ENCODE measurements around the gene FNDC3A. TPM values are rescaled to one million over a fixed set of nuclear protein-coding genes. Genes with fewer than 3 reads are reported as not detected.

Gene FNDC3A
- 53.2 and 69.3 TPM in 2 replicates for total RNA-seq (ENCODE audit: low replicate concordance)

GRCh38 chr13:48975856-48976575 is at the start of gene FNDC3A:
TSS of gene FNDC3A (plus strand) at chr13:48975912. CDS start at chr13:49006191, 30,279 bp downstream.
- H3K27ac ChIP-seq: peak within 1 kb of the TSS; percentile 92
- peaks cover 35% of the 10 kb centered on the region for H4K20me1 ChIP-seq (ENCODE audit: low read depth)
- peak within 1 kb of the TSS; percentile 97 for H3K27ac Mint-ChIP-seq
- H3K36me3 Mint-ChIP-seq: no peaks in the 10 kb centered on the region
- peaks cover 12% of the 10 kb centered on the region for H3K27me3 ChIP-seq
- H3K4me3 ChIP-seq: peak within 1 kb of the TSS; percentile 71
- H3K4me1 Mint-ChIP-seq: peaks cover 24% of the 10 kb centered on the region
- H3K4me1 ChIP-seq: peaks cover 19% of the 10 kb centered on the region
- peak within 1 kb of the TSS; percentile 46 for H3K9ac ChIP-seq
- peak within 1 kb of the TSS; percentile 97 for H3K4me3 Mint-ChIP-seq
- no peaks in the 10 kb centered on the region for H3K36me3 ChIP-seq
- peak within 1 kb of the TSS; percentile 89 for H3K4me2 ChIP-seq
- TF ChIP-seq EZH2phosphoT487 (IDR thresholded peaks at IDR 0.05) (peak; percentile 18), EZH2 (IDR thresholded peaks at IDR 0.05) (no peak), CTCF (IDR thresholded peaks at IDR 0.05) (peak; percentile 31)
- H3K27me3 Mint-ChIP-seq (ENCODE audit: insufficient read depth, low read depth): no peaks in the 10 kb centered on the region
- DNase-seq (ENCODE audit: low spot score): peak; percentile 91
- peaks cover 45% of the 10 kb centered on the region for H3K79me2 ChIP-seq (ENCODE audit: low read depth)
- no peaks in the 10 kb centered on the region for H3K9me3 ChIP-seq (ENCODE audit: low read depth)
- peaks cover 16% of the 10 kb centered on the region for H3K9me3 Mint-ChIP-seq
- H2AFZ ChIP-seq (replicated peaks): peak within 1 kb of the TSS; percentile 91
- peaks cover 26% of the 10 kb centered on the region for H3F3A ChIP-seq (ENCODE audit: low read depth)

GRCh38 chr13:48928757-48929430 is 46.8 kb upstream of the FNDC3A start:
- H3K4me1 ChIP-seq: no peaks in the 10 kb centered on the region
- no peaks in the 10 kb centered on the region for H3K9me3 ChIP-seq (ENCODE audit: low read depth)
- H3K4me3 ChIP-seq: no peak overlapping the region
- no peaks in the 10 kb centered on the region for H3K79me2 ChIP-seq (ENCODE audit: low read depth)
- H3K27me3 Mint-ChIP-seq (ENCODE audit: insufficient read depth, low read depth): no peaks in the 10 kb centered on the region
- H4K20me1 ChIP-seq (ENCODE audit: low read depth): no peaks in the 10 kb centered on the region
- H2AFZ ChIP-seq (replicated peaks): no peak overlapping the region
- TF ChIP-seq CTCF (IDR thresholded peaks at IDR 0.05) (no peak), EZH2phosphoT487 (IDR thresholded peaks at IDR 0.05) (no peak), EZH2 (IDR thresholded peaks at IDR 0.05) (no peak)
- H3K9me3 Mint-ChIP-seq: peaks cover 2% of the 10 kb centered on the region
- H3K27ac Mint-ChIP-seq: no peak overlapping the region
- no peak overlapping the region for H3K4me3 Mint-ChIP-seq
- no peaks in the 10 kb centered on the region for H3K36me3 Mint-ChIP-seq
- H3K27me3 ChIP-seq: no peaks in the 10 kb centered on the region
- H3K9ac ChIP-seq: no peak overlapping the region
- H3K4me2 ChIP-seq: no peak overlapping the region
- DNase-seq (ENCODE audit: low spot score): no peak
- no peaks in the 10 kb centered on the region for H3K36me3 ChIP-seq
- H3K27ac ChIP-seq: no peak overlapping the region
- H3F3A ChIP-seq (ENCODE audit: low read depth): no peaks in the 10 kb centered on the region
- H3K4me1 Mint-ChIP-seq: no peaks in the 10 kb centered on the region

DNA sequence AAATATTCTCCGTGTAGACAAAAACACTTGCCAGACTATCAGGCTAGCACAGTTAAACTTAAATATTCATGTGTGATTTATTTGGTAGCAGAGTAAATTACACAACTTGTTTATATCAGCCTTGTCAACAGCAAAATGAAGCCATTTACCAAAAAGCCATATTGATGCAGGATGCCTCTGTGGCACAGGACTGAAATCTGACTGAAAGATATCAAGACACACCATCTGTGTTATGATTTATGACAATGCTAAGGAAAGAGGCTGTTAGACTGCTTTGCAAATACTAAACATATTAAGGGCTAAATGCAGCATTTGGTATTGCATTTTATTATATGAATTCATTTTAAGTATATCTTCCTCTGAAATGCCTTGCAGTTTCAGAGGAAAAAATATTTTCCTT is 44.8 kb upstream of the FNDC3A start:
- Histone ChIP-seq H3K36me3 (no peaks in the 10 kb centered on the region), H3K27ac (no peak overlapping the region), H3K27me3 (no peaks in the 10 kb centered on the region), H3K9me3 (ENCODE audit: low read depth) (no peaks in the 10 kb centered on the region), H4K20me1 (ENCODE audit: low read depth) (no peaks in the 10 kb centered on the region), H2AFZ (replicated peaks) (no peak overlapping the region), H3K4me3 (no peak overlapping the region), H3K4me2 (no peak overlapping the region), H3K9ac (no peak overlapping the region), H3K4me1 (no peaks in the 10 kb centered on the region), H3K79me2 (ENCODE audit: low read depth) (no peaks in the 10 kb centered on the region), H3F3A (ENCODE audit: low read depth) (no peaks in the 10 kb centered on the region)
- Mint-ChIP-seq H3K36me3 (no peaks in the 10 kb centered on the region), H3K27ac (no peak overlapping the region), H3K27me3 (ENCODE audit: insufficient read depth, low read depth) (no peaks in the 10 kb centered on the region), H3K4me1 (no peaks in the 10 kb centered on the region), H3K4me3 (no peak overlapping the region), H3K9me3 (peaks cover 10% of the 10 kb centered on the region)
- TF ChIP-seq EZH2 (IDR thresholded peaks at IDR 0.05): no peak
- no peak for TF ChIP-seq CTCF (IDR thresholded peaks at IDR 0.05)
- TF ChIP-seq EZH2phosphoT487 (IDR thresholded peaks at IDR 0.05): no peak
- DNase-seq (ENCODE audit: low spot score): no peak

All from neural progenitor cell (in vitro differentiated cells).